DMS 273 (cell line): Measurements from ENCODE around the gene TASOR.
A peak's percentile ranks its signal among the peaks of the same experiment; 100 is the strongest.
"Not testable (repeated sequence)": the region's sequence is repeated elsewhere in the genome, so short reads cannot be mapped to it uniquely, and the experiment has no call there.

Experiments used
- DNase-seq: peaks from one replicate; lab custom pipeline; 2025; ENCODE audit not compliant: unreplicated experiment; lab: John Stamatoyannopoulos, UW

TASOR gene

GRCh38 chr3:56683122-56683817, at the start of gene TASOR:
TASOR (minus strand) TSS chr3:56683265; CDS start chr3:56683006, 259 bp downstream.
- DNase-seq: peak; percentile 89

- no peak for DNase-seq
These were observed 49.0 kb upstream of the TASOR start for GRCh38 chr3:56732109-56732508.

GRCh38 chr3:56725175-56725574, 42.1 kb upstream of the TASOR start:
- no peak for DNase-seq

GRCh38 chr3:56724676-56725075, 41.6 kb upstream of the TASOR start:
- DNase-seq: no peak

GRCh38 chr3:56720849-56721248, 37.8 kb upstream of the TASOR start:
- DNase-seq: no peak

GRCh38 chr3:56718809-56719208, 35.7 kb upstream of the TASOR start:
- DNase-seq: not testable (repeated sequence)

- no peak for DNase-seq
These were observed 28.3 kb upstream of the TASOR start for GRCh38 chr3:56711344-56711743.

- DNase-seq: not testable (repeated sequence)
These were observed 24.3 kb upstream of the TASOR start for GRCh38 chr3:56707412-56707811.

- no peak for DNase-seq
These were observed 23.6 kb upstream of the TASOR start for GRCh38 chr3:56706629-56707028.

- DNase-seq: no peak
These were observed 21.6 kb upstream of the TASOR start for GRCh38 chr3:56704706-56705105.

- peak; percentile 76 for DNase-seq
These were observed 19.6 kb upstream of the TASOR start for GRCh38 chr3:56702490-56703315.

- DNase-seq: no peak
These were observed 17.1 kb upstream of the TASOR start for GRCh38 chr3:56700151-56700550.

- no peak for DNase-seq
These were observed 12.0 kb upstream of the TASOR start for GRCh38 chr3:56694867-56695683.

GRCh38 chr3:56693750-56694149, 10.7 kb upstream of the TASOR start:
- no peak for DNase-seq

- DNase-seq: not testable (repeated sequence)
These were observed 9.7 kb upstream of the TASOR start for GRCh38 chr3:56692520-56693433.

- DNase-seq: not testable (repeated sequence)
These were observed 8.9 kb upstream of the TASOR start for GRCh38 chr3:56692001-56692365.

- DNase-seq: no peak
These were observed 8.3 kb upstream of the TASOR start for GRCh38 chr3:56691165-56692000.

- no peak for DNase-seq
These were observed 6.2 kb upstream of the TASOR start for GRCh38 chr3:56689303-56689702.

GRCh38 chr3:56688191-56688590, 5.1 kb upstream of the TASOR start:
- DNase-seq: no peak

GRCh38 chr3:56684029-56684428, 964 bp upstream of the TASOR start:
- DNase-seq: no peak
